GM13976 (cell line): ENCODE data around the gene SMARCAL1.

Source experiments
- DNase-seq: peaks from one replicate; pipeline ENCODE4 v3.0.0; 2012; ENCODE audit warnings: low spot score
- CTCF ChIP-seq: IDR thresholded peaks from 2 replicates; pipeline ENCODE4 v1.5.1; 2012; ENCODE audit warnings: borderline replicate concordance, mild to moderate bottlenecking; ENCODE audit not compliant: insufficient read depth; ENCODE audit errors: extremely low read depth, missing control alignments, control extremely low read depth
- in situ Hi-C: fragments of 300-500 bp; cut with MboI; formaldehyde crosslinking; loops from one replicate; pipeline ENCODE4 v1.12.0; 2022; ENCODE audit warnings: low sequenced_read_pairs, mixed read lengths, inconsistent platforms; ENCODE audit not compliant: unreplicated experiment

SMARCAL1 gene

GRCh38 chr2:216520112-216520511 lies 107.8 kb downstream of the SMARCAL1 start:
- DNase-seq = no peak
- in situ Hi-C loops = no loop called here
- no peak for TF ChIP-seq CTCF

- no peak for TF ChIP-seq CTCF
- no peak for DNase-seq
- in situ Hi-C loops = no loop called here
Measured at GRCh38 chr2:216522892-216523502, 110.7 kb downstream of the SMARCAL1 start.

- no peak for DNase-seq
- no peak for TF ChIP-seq CTCF
- in situ Hi-C loops = no loop called here
Measured at GRCh38 chr2:216525972-216526371, 113.7 kb downstream of the SMARCAL1 start.

GRCh38 chr2:216526939-216527338 lies 114.7 kb downstream of the SMARCAL1 start:
- TF ChIP-seq CTCF = no peak
- no peak for DNase-seq
- in situ Hi-C loops = no loop called here

- in situ Hi-C loops = no loop called here
- TF ChIP-seq CTCF = no peak
- DNase-seq = no peak
Measured at GRCh38 chr2:216527600-216527999, 115.3 kb downstream of the SMARCAL1 start.

- TF ChIP-seq CTCF = no peak
- no peak for DNase-seq
- in situ Hi-C loops = no loop called here
Measured at GRCh38 chr2:216532562-216532961, 120.3 kb downstream of the SMARCAL1 start.
